ENCODE data around the gene PDPK1.
"Not testable (repeated sequence)": the region's sequence is repeated elsewhere in the genome, so short reads cannot be mapped to it uniquely, and the experiment has no call there.

Gene PDPK1

DNA sequence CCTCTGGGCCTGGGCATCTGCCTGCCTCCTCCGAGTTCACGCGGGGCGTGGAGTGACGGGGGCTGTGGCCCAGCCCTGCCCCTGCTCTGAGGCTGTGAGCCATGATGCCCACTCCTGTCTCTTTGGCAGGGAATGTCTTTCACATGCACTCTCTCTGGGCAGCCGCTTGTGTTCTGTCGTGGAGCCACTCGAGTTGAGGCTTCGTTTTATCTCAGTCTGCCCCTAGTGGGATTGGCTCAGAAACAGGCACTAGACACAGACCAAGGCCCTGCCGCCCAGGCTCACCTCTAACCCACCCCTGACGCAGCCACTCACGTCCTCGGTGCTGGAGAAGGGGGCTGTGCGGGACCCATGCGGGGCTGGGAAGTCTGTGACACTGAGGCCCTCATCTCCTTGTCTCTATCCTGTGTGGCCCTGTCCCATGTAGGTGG, 77.0 kb downstream of the PDPK1 start:
- H3K4me3 ChIP-seq (ENCODE audit: low read length): no peak overlapping the region
- TF ChIP-seq, protein P1, sequence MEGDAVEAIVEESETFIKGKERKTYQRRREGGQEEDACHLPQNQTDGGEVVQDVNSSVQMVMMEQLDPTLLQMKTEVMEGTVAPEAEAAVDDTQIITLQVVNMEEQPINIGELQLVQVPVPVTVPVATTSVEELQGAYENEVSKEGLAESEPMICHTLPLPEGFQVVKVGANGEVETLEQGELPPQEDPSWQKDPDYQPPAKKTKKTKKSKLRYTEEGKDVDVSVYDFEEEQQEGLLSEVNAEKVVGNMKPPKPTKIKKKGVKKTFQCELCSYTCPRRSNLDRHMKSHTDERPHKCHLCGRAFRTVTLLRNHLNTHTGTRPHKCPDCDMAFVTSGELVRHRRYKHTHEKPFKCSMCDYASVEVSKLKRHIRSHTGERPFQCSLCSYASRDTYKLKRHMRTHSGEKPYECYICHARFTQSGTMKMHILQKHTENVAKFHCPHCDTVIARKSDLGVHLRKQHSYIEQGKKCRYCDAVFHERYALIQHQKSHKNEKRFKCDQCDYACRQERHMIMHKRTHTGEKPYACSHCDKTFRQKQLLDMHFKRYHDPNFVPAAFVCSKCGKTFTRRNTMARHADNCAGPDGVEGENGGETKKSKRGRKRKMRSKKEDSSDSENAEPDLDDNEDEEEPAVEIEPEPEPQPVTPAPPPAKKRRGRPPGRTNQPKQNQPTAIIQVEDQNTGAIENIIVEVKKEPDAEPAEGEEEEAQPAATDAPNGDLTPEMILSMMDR (conservative IDR thresholded peaks at IDR 0.05; ENCODE audit: low read length): no peak
- no peak for DNase-seq (ENCODE audit: low read depth)

DNA sequence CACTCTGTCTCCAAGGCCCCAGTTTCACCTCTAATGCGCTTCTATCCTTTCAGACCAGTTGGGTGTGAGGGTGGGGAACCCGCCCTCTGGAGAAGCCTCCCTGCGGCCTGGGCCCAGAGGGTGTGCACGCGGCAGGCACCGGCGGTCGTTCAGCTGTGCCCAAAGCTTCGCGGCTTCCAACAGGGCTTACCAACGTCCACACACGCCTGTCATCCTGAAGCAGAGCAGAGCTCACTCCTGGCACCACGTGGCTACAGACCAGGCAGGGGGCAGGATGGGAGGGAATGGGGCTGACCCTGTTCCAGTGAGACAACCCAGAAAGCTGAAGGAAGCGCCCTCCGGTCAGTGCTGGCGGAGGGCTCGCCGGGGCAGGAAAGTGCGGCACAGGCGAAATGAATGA, 81.1 kb downstream of the PDPK1 start:
- not testable (repeated sequence) for DNase-seq (ENCODE audit: low read depth); H3K4me3 ChIP-seq (ENCODE audit: low read length)

DNA sequence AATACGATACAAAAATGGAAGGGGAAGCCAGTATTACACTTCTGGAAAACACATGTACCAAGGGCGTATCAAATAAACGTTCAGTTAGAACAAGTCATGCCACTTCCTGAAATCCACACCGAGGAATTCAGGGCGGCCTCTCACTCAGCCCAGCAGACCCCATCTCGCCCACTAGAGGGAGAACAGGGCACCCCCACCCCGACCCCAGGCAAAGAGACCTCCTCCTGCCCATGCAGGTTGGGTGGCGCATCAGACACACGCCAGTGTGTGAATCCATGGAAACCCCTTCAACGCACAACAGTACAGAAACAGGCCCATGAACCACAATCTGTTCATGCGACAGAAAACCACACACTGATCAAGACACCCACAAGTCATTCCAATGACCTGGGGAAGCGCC, 81.8 kb downstream of the PDPK1 start:
- not testable (repeated sequence) for DNase-seq (ENCODE audit: low read depth); H3K4me3 ChIP-seq (ENCODE audit: low read length)

DNA sequence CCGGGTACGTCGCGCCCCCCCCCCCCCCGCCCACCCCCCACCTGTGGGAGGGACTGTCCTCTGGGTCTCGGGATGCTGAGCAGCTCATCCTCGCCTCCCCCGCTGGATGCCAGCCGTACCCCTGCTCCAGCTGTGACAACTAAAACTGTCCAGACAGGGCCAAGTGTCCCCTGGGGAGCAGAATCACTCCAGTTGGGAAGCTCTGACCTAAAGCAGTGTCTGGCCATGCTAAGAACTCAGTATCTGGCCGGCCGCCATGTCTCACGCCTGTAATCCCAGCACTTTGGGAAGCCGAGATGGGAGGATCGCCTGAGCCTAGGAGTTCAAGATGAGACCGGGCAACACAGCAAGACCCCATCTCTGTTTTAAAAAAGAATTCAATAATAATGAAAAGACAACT, 83.0 kb downstream of the PDPK1 start:
- not testable (repeated sequence) for DNase-seq (ENCODE audit: low read depth); H3K4me3 ChIP-seq (ENCODE audit: low read length)

- DNase-seq (ENCODE audit: low read depth): not testable (repeated sequence)
Measured at GRCh38 chr16:2621395-2621794, 83.6 kb downstream of the PDPK1 start.

DNA sequence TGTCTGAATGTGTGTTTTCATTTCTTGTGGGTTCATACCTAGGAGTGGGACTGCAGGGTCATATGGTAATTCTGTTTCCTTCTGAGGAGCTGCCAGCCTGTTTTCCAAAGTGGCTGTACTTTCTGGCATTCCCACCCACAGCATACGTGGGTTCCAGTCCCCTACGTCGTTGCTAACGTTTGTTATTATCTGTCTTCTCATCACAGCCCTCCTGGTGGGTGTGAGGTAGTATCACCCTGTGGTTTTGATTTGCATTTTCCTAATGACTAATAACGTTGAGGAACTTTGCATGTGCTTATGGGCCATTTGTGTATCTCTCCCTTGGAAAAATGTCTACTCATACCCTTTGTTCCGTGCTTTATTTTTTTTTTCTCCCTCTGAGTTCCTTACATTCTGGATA, 89.3 kb downstream of the PDPK1 start:
- H3K4me3 ChIP-seq (ENCODE audit: low read length); DNase-seq (ENCODE audit: low read depth): not testable (repeated sequence)

More at GRCh38 chr16:2621395-2621794, 83.6 kb downstream of the PDPK1 start:
- not testable (repeated sequence) for H3K4me3 ChIP-seq (ENCODE audit: low read length)

DNA sequence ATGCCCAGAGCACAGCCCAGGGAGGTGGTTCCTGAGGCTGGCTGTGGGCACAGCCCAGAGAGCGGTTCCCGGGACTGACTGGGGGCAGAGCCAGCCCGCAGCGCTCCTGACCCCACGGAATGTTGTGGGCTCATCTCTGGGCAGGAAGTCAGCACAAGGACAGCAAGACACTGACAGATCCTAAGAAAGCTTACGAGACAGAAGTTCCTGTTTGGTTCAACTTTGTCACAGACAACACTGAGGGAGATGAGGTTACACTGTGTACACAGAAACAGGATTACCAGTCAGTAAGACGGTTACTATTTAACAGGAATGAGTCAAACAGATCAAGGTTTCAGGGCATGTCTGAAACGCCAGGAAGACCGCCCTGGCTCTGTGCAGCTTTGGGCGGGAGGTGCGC, 93.4 kb downstream of the PDPK1 start:
- H3K4me3 ChIP-seq (ENCODE audit: low read length); DNase-seq (ENCODE audit: low read depth): not testable (repeated sequence)

GRCh38 chr16:2632291-2632690, 94.5 kb downstream of the PDPK1 start:
- not testable (repeated sequence) for H3K4me3 ChIP-seq (ENCODE audit: low read length); DNase-seq (ENCODE audit: low read depth)

DNA sequence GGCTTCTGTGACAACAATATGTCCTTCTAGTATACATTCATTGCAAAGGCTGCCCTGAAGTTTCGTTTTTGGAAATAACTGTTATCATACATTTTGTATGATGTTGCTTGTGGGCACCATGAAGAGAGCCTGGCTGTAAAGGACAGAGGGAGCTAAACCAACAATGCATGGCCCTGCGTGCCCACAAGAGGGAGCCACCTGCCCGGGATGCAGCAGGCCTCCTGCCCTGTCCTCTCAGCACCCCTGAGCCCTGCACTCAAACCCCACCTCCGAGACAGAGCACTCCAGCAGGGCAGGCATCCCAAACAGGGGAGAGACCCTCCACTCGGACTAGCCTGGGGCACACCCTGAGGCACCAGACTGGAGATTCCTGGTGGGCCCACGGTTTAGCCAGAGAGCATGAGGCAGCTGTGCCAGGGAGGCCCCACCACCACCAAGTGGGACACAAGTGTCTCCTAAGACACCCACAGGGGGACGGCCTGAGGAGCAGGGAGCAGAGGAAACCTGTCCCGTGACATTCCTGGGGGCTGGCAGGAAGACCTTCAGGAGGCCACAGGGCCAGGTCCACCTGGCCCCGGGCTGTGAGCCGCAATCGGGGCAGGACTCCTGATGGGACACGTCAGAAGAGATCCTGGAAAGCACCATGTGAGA, 101.4 kb downstream of the PDPK1 start:
- H3K4me3 ChIP-seq (ENCODE audit: low read length); DNase-seq (ENCODE audit: low read depth): not testable (repeated sequence)
- TF ChIP-seq, protein P1 (conservative IDR thresholded peaks at IDR 0.05; ENCODE audit: low read length): peak; percentile 13; the same call in 1 of the 2 replicates

DNA sequence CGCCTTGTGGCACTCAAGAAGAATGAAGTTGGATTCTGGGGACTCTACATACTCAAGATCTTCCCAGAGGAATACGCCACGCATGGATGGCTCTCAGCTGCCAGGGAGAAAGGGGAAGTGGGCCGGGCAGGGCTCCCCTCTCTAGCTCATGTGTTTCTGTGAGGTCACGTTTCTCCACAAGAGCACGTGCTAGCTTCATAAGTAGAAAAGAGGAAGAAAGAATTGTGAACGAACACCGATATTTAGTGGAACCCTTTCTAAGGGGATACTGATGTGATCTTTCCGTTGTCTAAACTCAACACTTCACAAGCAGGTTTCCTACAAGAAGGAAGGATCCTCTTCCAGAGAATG, 101.9 kb downstream of the PDPK1 start:
- H3K4me3 ChIP-seq (ENCODE audit: low read length): not testable (repeated sequence)

DNA sequence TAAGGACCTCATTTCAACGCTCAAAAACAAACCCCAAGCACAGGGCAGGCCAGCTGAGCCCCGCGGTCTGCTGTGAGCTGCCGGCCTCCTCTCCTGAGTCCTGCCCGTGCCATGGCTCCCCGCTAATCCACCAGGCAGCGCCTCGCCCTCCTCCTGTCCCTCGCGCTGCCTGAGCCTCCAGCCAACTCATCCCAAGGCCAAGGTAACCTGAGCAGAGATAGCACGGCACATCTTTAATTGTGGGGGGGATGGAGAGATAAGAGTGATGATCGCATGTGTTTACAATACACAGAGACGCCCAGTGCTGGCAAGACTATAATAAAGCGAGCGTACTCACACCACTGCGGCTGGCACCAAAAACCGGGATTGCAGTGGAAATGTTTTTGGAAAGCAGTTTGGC, 104.7 kb downstream of the PDPK1 start:
- H3K4me3 ChIP-seq (ENCODE audit: low read length); DNase-seq (ENCODE audit: low read depth): not testable (repeated sequence)

More for the DNA sequence above, 101.9 kb downstream of the PDPK1 start:
- not testable (repeated sequence) for DNase-seq (ENCODE audit: low read depth)

DNA sequence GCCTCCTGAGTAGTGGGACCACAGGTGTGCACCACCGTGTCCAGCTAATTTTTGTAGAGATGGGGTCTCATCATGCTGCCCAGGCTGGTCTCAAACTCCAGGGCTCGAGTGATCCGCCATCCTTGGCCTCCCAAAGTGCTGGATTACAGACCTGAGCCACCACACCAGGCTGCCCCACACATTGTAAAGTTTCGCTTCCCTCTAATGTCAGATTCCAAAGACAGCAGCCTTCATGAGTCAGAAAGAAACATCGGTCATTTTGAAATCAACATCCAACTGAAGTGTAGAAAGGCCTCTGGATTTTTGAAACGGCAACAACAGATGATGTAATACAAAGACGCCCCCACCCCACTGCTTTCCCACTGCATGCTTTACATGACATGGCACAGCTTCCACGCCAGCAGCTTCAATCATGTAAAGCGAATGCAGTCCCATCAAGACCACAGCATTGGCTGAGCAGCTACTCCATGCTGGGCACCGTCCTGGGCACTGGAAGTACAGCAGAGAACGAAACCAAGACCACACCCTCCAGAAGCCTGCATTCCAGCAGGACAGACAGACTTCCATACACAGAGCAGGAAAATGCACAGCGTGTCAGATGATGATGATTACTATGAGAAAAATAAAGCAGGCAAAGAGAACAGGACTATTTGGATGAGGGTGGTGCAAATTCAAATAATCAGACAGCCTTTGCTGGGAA, 107.1 kb downstream of the PDPK1 start:
- not testable (repeated sequence) for H3K4me3 ChIP-seq (ENCODE audit: low read length); DNase-seq (ENCODE audit: low read depth)

DNA sequence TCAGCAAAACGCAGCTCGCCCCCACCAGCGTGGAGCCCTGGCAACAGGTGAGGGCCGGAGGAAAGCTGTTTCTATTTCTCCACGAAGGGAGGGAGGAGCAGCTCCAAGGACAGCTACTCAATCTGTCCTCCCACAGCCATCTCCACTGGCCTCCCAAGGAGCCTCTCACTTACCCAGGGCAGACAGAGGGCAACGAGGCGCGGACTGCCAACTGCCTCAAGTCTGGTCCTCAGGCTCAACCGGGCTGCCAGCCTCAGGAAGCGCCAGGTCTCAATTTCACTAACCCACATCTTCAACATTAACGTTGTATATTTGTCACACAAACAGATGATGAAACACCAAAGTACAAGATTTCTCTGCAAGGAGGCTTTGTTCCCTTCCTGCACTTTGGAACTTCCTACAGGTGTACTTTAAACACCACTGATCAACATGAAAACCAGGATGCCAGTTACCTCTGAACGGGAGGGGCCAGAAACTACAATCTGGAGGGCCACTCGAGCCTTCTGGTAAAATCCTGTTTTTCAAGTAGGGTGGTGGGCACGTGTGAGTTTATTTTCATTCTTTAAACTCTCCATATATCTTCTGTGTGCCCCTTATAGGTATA, 113.5 kb downstream of the PDPK1 start:
- DNase-seq (ENCODE audit: low read depth); H3K4me3 ChIP-seq (ENCODE audit: low read length): not testable (repeated sequence)
